NT2/D1 (cell line): ENCODE results near the gene CHN2.

Experiments used
- SUZ12 ChIP-seq: IDR thresholded peaks from 2 replicates; pipeline ENCODE4 v1.6.1; 2011; ENCODE audit not compliant: insufficient read length, insufficient read depth; ENCODE audit errors: extremely low read depth
- YY1 ChIP-seq: IDR thresholded peaks from 2 replicates; pipeline ENCODE4 v1.6.1; 2011; ENCODE audit not compliant: insufficient read length, insufficient read depth

- TF ChIP-seq SUZ12 (no peak), YY1 (no peak)
Measured at GRCh38 chr7:29271319-29271658, 76.7 kb downstream of the CHN2 start.
